Measurements from ENCODE around the gene ZBTB25.
A peak's percentile ranks its signal among the peaks of the same experiment; 100 is the strongest.

Gene ZBTB25

GRCh38 chr14:64506721-64507120 lies 3.1 kb upstream of the ZBTB25 start:
- no peak for DNase-seq (ENCODE audit: low spot score)
- peaks cover 2% of the 10 kb centered on the region for H3K27me3 Mint-ChIP-seq (ENCODE audit: low read depth)
- peaks cover 42% of the 10 kb centered on the region for H3K36me3 Mint-ChIP-seq (ENCODE audit: low read depth)
- H3K27ac Mint-ChIP-seq, result peak overlapping the region; percentile 100
- no peaks in the 10 kb centered on the region for H3K9me3 Mint-ChIP-seq
- H3K4me3 Mint-ChIP-seq, result peak overlapping the region; percentile 94
- H3K4me1 Mint-ChIP-seq (ENCODE audit: low read depth), result peaks cover 63% of the 10 kb centered on the region

DNA sequence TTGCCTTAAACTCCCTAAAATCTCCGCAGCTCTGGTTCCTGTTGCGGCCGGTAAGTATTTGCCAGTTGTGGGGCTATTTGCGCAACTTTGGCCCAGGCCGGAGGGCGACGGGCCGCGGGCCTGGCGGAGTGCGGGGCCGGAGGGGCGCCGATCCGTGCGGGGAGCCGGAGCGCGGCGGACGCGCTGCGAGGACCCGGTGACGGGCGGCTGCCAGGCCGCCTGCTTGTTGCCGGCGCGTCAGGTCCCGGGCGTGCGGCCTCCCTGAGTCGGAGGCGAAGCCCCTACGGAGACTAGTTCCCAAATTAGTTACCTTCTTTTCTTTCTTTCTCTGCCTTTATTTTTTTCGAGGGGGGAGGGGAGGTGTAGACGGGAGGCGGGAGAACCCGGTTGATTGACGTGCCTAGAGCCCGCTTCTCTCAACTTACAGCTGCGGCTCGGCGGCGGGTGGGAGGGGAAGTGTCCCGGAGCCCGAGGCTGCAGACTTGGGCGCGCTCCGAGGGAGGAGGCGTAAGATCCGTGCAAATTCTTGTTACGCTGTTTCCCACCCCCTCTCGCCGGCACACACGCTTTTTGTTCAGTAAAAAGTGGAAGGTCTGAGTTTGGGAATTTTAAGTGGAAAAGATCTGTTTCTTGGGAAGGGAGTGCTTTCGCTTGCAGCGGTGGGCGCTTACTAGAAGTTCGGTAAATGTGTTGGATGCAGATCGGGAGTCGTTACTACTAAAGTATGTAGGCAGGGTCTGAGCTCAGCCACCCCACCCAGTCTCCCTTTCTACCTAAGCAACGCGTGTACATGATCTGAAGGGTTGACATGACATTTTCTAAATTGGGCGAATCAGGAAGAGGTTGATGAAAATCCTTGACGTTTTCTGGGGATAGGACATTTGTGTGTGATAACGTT lies 1.5 kb upstream of the ZBTB25 start:
- Mint-ChIP-seq H3K9me3 (no peaks in the 10 kb centered on the region), H3K4me3 (peak overlapping the region; percentile 94), H3K27me3 (ENCODE audit: low read depth) (peaks cover 2% of the 10 kb centered on the region), H3K27ac (peak overlapping the region; percentile 100), H3K36me3 (ENCODE audit: low read depth) (peaks cover 40% of the 10 kb centered on the region), H3K4me1 (ENCODE audit: low read depth) (peaks cover 59% of the 10 kb centered on the region)
- DNase-seq (ENCODE audit: low spot score), result peak; percentile 78

DNA sequence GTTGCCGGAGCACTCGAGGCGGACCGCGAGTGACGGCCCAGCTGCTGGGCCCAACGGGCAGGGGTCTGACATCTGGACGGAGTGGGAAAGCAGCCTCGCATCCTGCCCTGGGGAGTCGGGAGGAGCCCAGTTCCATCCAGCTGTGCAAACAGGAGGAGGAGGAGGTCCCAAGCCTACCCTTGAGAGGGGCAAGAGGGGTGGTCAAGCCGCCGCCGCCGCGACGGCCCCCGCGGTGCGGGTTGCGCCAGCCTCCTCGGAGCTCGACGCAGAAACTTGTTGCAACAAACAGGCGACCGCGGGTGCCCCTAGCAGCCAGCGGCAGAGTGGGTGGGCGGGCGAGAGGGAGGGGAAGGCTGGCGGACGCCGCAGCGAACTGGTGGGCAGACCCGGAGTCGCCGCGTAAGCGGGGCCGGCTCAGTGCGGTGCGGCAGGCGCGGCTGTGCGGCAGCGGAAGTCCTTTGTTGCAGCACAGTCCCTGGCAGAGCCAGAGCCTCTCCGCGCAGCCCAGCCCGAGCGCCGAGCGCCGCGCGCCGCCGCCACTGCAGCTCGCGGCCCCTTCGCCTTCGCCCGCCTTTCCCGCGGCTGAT lies 765 bp upstream of the ZBTB25 start, which contains the start of gene ZBTB1:
TSS of gene ZBTB1 (plus strand) at position 461 of the 587 bp plus-strand sequence. CDS start 16,735 bp downstream, outside the sequence.
- peaks cover 59% of the 10 kb centered on the region for H3K4me1 Mint-ChIP-seq (ENCODE audit: low read depth)
- no peaks in the 10 kb centered on the region for H3K9me3 Mint-ChIP-seq
- H3K27me3 Mint-ChIP-seq (ENCODE audit: low read depth), result peaks cover 2% of the 10 kb centered on the region
- DNase-seq (ENCODE audit: low spot score), result peak; percentile 86
- peaks cover 46% of the 10 kb centered on the region for H3K36me3 Mint-ChIP-seq (ENCODE audit: low read depth)
- peak within 1 kb of the TSS; percentile 94 for H3K4me3 Mint-ChIP-seq
- H3K27ac Mint-ChIP-seq, result peak within 1 kb of the TSS; percentile 100

GRCh38 chr14:64502887-64503433 lies 678 bp downstream of the ZBTB25 start:
- H3K36me3 Mint-ChIP-seq (ENCODE audit: low read depth), result peaks cover 50% of the 10 kb centered on the region
- DNase-seq (ENCODE audit: low spot score), result no peak
- no peaks in the 10 kb centered on the region for H3K9me3 Mint-ChIP-seq
- peaks cover 2% of the 10 kb centered on the region for H3K27me3 Mint-ChIP-seq (ENCODE audit: low read depth)
- peak overlapping the region; percentile 97 for H3K4me3 Mint-ChIP-seq
- peaks cover 46% of the 10 kb centered on the region for H3K4me1 Mint-ChIP-seq (ENCODE audit: low read depth)
- peak overlapping the region; percentile 98 for H3K27ac Mint-ChIP-seq

DNA sequence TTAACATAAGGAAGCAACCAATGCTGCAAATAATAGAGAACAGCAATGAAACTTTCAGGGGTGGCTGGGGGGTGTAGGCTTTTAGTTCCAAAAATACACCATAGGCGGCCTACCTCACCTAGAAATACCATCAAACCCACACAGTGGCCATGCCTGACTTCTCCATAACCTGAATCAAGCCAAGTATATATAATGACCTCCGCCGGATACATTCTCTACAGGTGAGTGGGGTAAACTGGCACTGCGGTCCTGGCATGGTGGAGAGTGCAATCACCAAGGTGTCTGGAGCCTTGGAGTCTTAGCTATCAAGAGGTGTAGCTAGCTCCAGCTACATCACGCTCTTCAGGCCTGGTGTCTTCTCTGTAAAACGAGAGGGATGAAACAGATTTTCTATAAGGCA lies 1.2 kb downstream of the ZBTB25 start:
- peaks cover 51% of the 10 kb centered on the region for H3K36me3 Mint-ChIP-seq (ENCODE audit: low read depth)
- H3K27ac Mint-ChIP-seq, result peak overlapping the region; percentile 98
- DNase-seq (ENCODE audit: low spot score), result no peak
- peaks cover 44% of the 10 kb centered on the region for H3K4me1 Mint-ChIP-seq (ENCODE audit: low read depth)
- H3K27me3 Mint-ChIP-seq (ENCODE audit: low read depth), result peaks cover 2% of the 10 kb centered on the region
- H3K9me3 Mint-ChIP-seq, result no peaks in the 10 kb centered on the region
- peak overlapping the region; percentile 97 for H3K4me3 Mint-ChIP-seq

- peak overlapping the region; percentile 98 for H3K27ac Mint-ChIP-seq
- H3K4me1 Mint-ChIP-seq (ENCODE audit: low read depth), result peaks cover 44% of the 10 kb centered on the region
- H3K27me3 Mint-ChIP-seq (ENCODE audit: low read depth), result peaks cover 2% of the 10 kb centered on the region
- peaks cover 48% of the 10 kb centered on the region for H3K36me3 Mint-ChIP-seq (ENCODE audit: low read depth)
- DNase-seq (ENCODE audit: low spot score), result no peak
- H3K4me3 Mint-ChIP-seq, result peak overlapping the region; percentile 97
- H3K9me3 Mint-ChIP-seq, result no peaks in the 10 kb centered on the region
Measured at GRCh38 chr14:64501411-64502171, 2.0 kb downstream of the ZBTB25 start.

DNA sequence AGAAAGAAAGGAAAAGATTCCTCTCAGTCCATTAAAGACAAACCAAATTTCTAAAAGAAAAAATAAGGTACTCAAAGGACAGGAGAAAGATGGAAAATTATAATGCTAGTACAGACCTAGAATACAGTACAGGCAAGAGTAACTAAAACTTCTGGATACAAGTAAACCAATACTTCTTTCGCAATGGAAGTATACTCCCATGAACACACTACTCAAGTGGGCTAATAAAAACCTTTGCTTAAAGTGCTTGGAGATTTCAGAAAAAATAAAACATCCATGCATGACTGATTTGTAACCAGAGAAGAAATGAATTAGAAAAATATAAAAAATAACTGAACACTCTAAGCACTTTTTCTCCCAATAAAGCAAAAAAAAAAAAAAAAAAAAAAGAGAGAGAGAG lies 3.5 kb downstream of the ZBTB25 start:
- H3K27me3 Mint-ChIP-seq (ENCODE audit: low read depth), result peaks cover 1% of the 10 kb centered on the region
- H3K27ac Mint-ChIP-seq, result peak overlapping the region; percentile 79
- DNase-seq (ENCODE audit: low spot score), result no peak
- peak overlapping the region; percentile 97 for H3K4me3 Mint-ChIP-seq
- peaks cover 45% of the 10 kb centered on the region for H3K36me3 Mint-ChIP-seq (ENCODE audit: low read depth)
- peaks cover 40% of the 10 kb centered on the region for H3K4me1 Mint-ChIP-seq (ENCODE audit: low read depth)
- H3K9me3 Mint-ChIP-seq, result no peaks in the 10 kb centered on the region

DNA sequence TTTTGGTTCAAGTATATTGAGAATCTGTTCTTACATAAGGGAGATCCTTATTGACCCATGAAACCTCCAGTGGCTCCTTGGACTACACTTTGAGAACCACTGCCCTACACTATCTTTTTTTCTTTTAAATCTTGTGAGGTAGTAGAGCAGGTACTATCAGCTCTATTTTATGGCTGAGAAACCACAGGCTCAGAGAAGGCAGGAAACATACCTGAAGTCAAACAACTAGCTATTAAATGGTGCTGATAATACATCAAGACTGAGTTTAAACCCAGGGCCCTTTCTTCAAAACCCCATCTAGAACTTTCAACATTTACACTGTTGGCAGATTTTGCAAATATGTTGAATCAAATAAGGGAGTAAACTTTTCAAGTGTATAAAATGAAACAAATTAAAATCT lies 6.9 kb downstream of the ZBTB25 start:
- no peak for DNase-seq (ENCODE audit: low spot score)

DNA sequence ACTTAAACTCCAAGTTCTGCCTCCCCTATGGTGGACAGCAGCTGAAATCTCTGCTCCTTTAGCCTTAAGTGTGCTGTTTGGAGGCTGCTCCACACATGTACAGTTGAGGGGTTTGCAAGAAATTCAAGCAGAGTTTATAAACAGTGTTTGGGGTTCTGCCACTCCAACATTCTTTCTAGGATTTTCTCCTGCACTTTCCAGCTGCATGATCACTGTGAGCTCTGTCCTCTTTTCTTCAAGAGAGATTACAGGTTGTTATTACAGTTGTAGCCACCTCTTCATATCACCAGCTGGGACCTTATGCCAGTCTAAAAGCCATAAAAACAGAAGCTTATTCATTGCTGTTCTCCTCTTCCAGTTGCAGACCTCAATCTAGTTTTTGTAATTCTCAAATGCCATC lies 8.4 kb downstream of the ZBTB25 start:
- DNase-seq (ENCODE audit: low spot score), result no peak
- Mint-ChIP-seq H3K9me3 (no peaks in the 10 kb centered on the region), H3K4me3 (no peak overlapping the region), H3K27ac (no peak overlapping the region), H3K27me3 (ENCODE audit: low read depth) (no peaks in the 10 kb centered on the region), H3K36me3 (ENCODE audit: low read depth) (peaks cover 56% of the 10 kb centered on the region), H3K4me1 (ENCODE audit: low read depth) (peaks cover 43% of the 10 kb centered on the region)

More for the DNA sequence above, 6.9 kb downstream of the ZBTB25 start:
- H3K4me3 Mint-ChIP-seq, result no peak overlapping the region
- peaks cover 46% of the 10 kb centered on the region for H3K4me1 Mint-ChIP-seq (ENCODE audit: low read depth)
- no peaks in the 10 kb centered on the region for H3K9me3 Mint-ChIP-seq
- peak overlapping the region; percentile 42 for H3K27ac Mint-ChIP-seq
- H3K27me3 Mint-ChIP-seq (ENCODE audit: low read depth), result no peaks in the 10 kb centered on the region
- H3K36me3 Mint-ChIP-seq (ENCODE audit: low read depth), result peaks cover 46% of the 10 kb centered on the region

DNA sequence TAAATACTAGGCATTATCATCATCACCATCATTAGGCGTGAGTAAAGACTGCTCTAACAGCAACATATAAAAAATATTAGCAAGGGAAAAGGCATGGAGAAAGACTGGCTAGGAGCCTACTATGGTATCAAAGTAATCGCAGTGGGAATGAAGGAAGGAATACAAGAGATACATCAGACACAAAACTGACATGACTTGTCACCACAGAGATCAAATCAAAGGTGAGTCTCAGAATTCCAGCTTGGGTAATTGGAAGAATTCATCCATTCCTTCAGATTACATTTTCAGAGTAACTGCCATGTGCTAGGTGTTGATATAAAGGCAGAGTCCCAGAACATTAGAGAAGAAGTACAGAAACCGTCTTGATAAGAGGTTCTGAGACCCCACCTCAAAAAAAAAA lies 10.2 kb downstream of the ZBTB25 start:
- Mint-ChIP-seq H3K27ac (no peak overlapping the region), H3K4me3 (no peak overlapping the region), H3K9me3 (no peaks in the 10 kb centered on the region), H3K4me1 (ENCODE audit: low read depth) (peaks cover 34% of the 10 kb centered on the region), H3K36me3 (ENCODE audit: low read depth) (peaks cover 47% of the 10 kb centered on the region), H3K27me3 (ENCODE audit: low read depth) (no peaks in the 10 kb centered on the region)
- DNase-seq (ENCODE audit: low spot score), result no peak

DNA sequence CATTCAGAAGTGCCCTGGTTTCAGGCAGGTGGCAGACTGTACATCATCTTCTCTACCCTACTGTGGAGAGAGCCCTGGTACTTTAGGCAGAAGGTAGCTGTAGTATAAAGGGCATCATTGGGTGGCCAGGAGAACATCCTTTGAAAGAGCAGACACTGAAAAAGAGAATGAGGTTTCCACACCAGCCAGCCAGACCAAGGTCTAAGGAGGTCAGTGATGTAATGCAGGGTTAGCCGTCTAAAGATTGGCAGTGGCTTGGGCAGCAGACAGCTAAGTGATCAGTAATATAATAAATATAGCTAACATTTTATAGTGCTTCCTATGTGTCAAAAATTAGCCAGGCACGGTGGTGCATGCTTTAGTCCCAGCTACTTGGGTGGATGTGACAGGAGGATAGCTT lies 12.0 kb downstream of the ZBTB25 start:
- peaks cover 24% of the 10 kb centered on the region for H3K4me1 Mint-ChIP-seq (ENCODE audit: low read depth)
- peaks cover 51% of the 10 kb centered on the region for H3K36me3 Mint-ChIP-seq (ENCODE audit: low read depth)
- H3K4me3 Mint-ChIP-seq, result no peak overlapping the region
- no peak overlapping the region for H3K27ac Mint-ChIP-seq
- H3K27me3 Mint-ChIP-seq (ENCODE audit: low read depth), result no peaks in the 10 kb centered on the region
- no peaks in the 10 kb centered on the region for H3K9me3 Mint-ChIP-seq
- no peak for DNase-seq (ENCODE audit: low spot score)

DNA sequence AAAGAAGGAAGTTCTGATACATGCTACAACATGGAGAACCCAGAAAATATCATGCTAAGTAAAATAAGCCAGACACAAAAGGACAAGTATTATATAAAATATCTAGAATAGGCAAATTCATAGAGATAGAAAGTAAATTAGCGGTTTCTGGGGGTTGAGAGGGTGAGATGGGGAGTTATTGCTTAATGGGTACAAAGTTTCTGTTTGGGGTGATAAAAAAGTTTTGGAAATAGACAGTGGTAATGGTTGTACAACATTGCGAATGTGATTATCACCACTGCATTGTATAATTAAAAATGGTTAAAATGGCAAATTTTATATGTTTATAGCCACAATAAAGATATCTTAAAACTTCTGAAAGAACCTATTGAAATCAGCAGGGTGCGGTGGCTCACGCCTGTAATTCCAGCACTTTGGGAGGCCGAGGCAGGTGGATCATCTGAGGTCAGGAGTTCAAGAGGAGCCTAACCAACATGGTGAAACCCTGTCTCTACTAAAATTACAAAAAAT lies 15.0 kb downstream of the ZBTB25 start:
- Mint-ChIP-seq H3K4me1 (ENCODE audit: low read depth) (peaks cover 19% of the 10 kb centered on the region), H3K9me3 (no peaks in the 10 kb centered on the region), H3K27ac (no peak overlapping the region), H3K36me3 (ENCODE audit: low read depth) (peaks cover 46% of the 10 kb centered on the region), H3K27me3 (ENCODE audit: low read depth) (no peaks in the 10 kb centered on the region), H3K4me3 (no peak overlapping the region)
- DNase-seq (ENCODE audit: low spot score), result no peak

DNA sequence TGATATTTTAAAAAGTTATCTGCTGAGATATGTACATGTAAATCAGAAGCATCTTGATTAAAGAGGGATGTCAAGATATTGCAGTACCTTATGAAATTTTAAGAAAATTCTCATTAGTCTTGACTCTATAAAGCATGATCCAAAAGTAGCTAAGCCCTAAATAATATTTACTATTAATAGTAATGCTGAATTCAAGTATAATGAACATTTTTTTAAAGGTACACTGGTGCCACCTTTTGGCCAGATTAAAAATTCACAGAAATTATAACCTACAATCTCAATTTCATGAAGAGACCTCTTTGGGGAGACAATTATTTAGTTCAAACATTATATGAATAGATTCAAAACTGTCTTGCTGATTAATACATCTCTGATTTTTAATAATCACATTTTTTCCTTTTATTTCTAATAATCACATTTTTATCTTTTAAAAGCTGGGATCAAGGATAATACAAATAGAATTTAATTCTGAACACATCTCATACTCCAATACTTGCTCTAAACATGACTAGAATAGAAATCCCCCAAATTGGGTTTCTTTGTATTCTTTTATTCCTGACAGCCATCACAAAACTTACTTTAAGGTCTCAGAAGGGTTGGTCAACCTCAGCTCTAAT lies 24.9 kb downstream of the ZBTB25 start:
- peaks cover 12% of the 10 kb centered on the region for H3K36me3 Mint-ChIP-seq (ENCODE audit: low read depth)
- DNase-seq (ENCODE audit: low spot score), result no peak

More for the DNA sequence above, 24.9 kb downstream of the ZBTB25 start:
- H3K4me3 Mint-ChIP-seq, result no peak overlapping the region
- H3K9me3 Mint-ChIP-seq, result no peaks in the 10 kb centered on the region
- peaks cover 19% of the 10 kb centered on the region for H3K4me1 Mint-ChIP-seq (ENCODE audit: low read depth)
- H3K27me3 Mint-ChIP-seq (ENCODE audit: low read depth), result no peaks in the 10 kb centered on the region
- no peak overlapping the region for H3K27ac Mint-ChIP-seq
